Liver (tissue), 9 donors: ENCODE data around the gene MAP1LC3B. TPM values are rescaled to one million over a fixed set of nuclear protein-coding genes. Genes with fewer than 3 reads are reported as not detected.

Source experiments
- DNase-seq: peaks from one replicate; pipeline ENCODE4 v3.0.0-alpha.2; 2017; ENCODE audit warnings: low spot score
- H3K27ac ChIP-seq, 2 donors: one replicate each; pipeline ENCODE4 v1.7.0; 2013; ENCODE audit warnings: inconsistent platforms in 2 of 2, low read length in 2 of 2, control low read depth in 1 of 2, low read depth in 1 of 2, mild to moderate bottlenecking in 1 of 2
- H3K27me3 ChIP-seq, 4 donors: one replicate each; pipeline versions ENCODE4 v1.6.1 to v1.7.0; 2013; ENCODE audit warnings: low read length in 3 of 4, inconsistent platforms in 1 of 4, mild to moderate bottlenecking in 1 of 4, moderate library complexity in 1 of 4; ENCODE audit not compliant: control insufficient read depth in 4 of 4, insufficient read depth in 4 of 4
- H3K36me3 ChIP-seq, 4 donors: one replicate each; pipeline versions ENCODE4 v1.6.1 to v1.7.0; 2013; ENCODE audit warnings: low read length in 3 of 4, mild to moderate bottlenecking in 3 of 4, low read depth in 1 of 4, moderate library complexity in 1 of 4; ENCODE audit not compliant: control insufficient read depth in 4 of 4, insufficient read depth in 3 of 4
- H3K4me1 ChIP-seq, 4 donors: one replicate each; pipeline versions ENCODE4 v1.6.1 to v1.7.0; 2013; ENCODE audit warnings: low read length in 3 of 4, mild to moderate bottlenecking in 3 of 4, moderate library complexity in 1 of 4; ENCODE audit not compliant: control insufficient read depth in 4 of 4, insufficient read depth in 4 of 4
- H3K4me3 ChIP-seq, 3 donors: one replicate each; pipeline versions ENCODE4 v1.6.1 to v1.7.0; 2013; ENCODE audit warnings: low read length in 3 of 3, control low read depth in 1 of 3, low read depth in 1 of 3, mild to moderate bottlenecking in 1 of 3
- H3K9ac ChIP-seq, 2 donors: one replicate each; pipeline ENCODE4 v1.7.0; 2013; ENCODE audit warnings: low read length in 2 of 2, mild to moderate bottlenecking in 2 of 2, moderate library complexity in 2 of 2, control low read depth in 1 of 2, low read depth in 1 of 2
- H3K9me3 ChIP-seq, 4 donors: one replicate each; pipeline versions ENCODE4 v1.6.1 to v1.7.0; 2013; ENCODE audit warnings: low read length in 3 of 4; ENCODE audit not compliant: control insufficient read depth in 4 of 4
- ATF3 ChIP-seq: IDR thresholded peaks from 2 replicates; pipeline ENCODE4 v1.6.1; 2016; ENCODE audit warnings: antibody characterized with exemption
- EGR1 ChIP-seq, 2 donors: IDR thresholded peaks; 2 replicates each; pipeline ENCODE4 v1.6.1; 2016 to 2018; ENCODE audit warnings: antibody characterized with exemption in 2 of 2, low read depth in 2 of 2
- FOXA1 ChIP-seq: IDR thresholded peaks from 2 replicates; pipeline ENCODE4 v1.6.1; 2016; ENCODE audit warnings: antibody characterized with exemption
- FOXA2 ChIP-seq: IDR thresholded peaks from 2 replicates; pipeline ENCODE4 v1.6.1; 2016; ENCODE audit warnings: antibody characterized with exemption
- GABPA ChIP-seq, 2 donors: IDR thresholded peaks in 1 of 2; conservative IDR thresholded peaks in 1 of 2; 2 replicates each; pipeline ENCODE4 v1.6.1; 2016; ENCODE audit warnings: antibody characterized with exemption in 2 of 2, mild to moderate bottlenecking in 1 of 2, moderate library complexity in 1 of 2
- HNF4A ChIP-seq, 2 donors: conservative IDR thresholded peaks; 2 replicates each; pipeline ENCODE4 v1.6.1; 2016; ENCODE audit warnings: antibody characterized with exemption in 2 of 2, mild to moderate bottlenecking in 2 of 2
- HNF4G ChIP-seq: IDR thresholded peaks from 2 replicates; pipeline ENCODE4 v1.6.1; 2016; ENCODE audit warnings: antibody characterized with exemption
- JUND ChIP-seq, 2 donors: IDR thresholded peaks; 2 replicates each; pipeline ENCODE4 v1.6.1; 2016; ENCODE audit warnings: antibody characterized with exemption in 2 of 2
- MAX ChIP-seq: IDR thresholded peaks from 2 replicates; pipeline ENCODE4 v1.6.1; 2016; ENCODE audit warnings: antibody characterized with exemption
- NR2F2 ChIP-seq: IDR thresholded peaks from 2 replicates; pipeline ENCODE4 v1.6.1; 2016; ENCODE audit warnings: antibody characterized with exemption
- RAD21 ChIP-seq, 2 donors: IDR thresholded peaks; 2 replicates each; pipeline ENCODE4 v1.6.1; 2016; ENCODE audit warnings: antibody characterized with exemption in 2 of 2, mild to moderate bottlenecking in 2 of 2
- RXRA ChIP-seq, 2 donors: IDR thresholded peaks; 2 replicates each; pipeline ENCODE4 v1.6.1; 2017 to 2018; ENCODE audit warnings: antibody characterized with exemption in 2 of 2, mild to moderate bottlenecking in 1 of 2
- SP1 ChIP-seq: IDR thresholded peaks from 2 replicates; pipeline ENCODE4 v1.6.1; 2018; ENCODE audit warnings: antibody characterized with exemption, mild to moderate bottlenecking
- TAF1 ChIP-seq: conservative IDR thresholded peaks from 2 replicates; pipeline ENCODE4 v1.6.1; 2016; ENCODE audit warnings: antibody characterized with exemption, mild to moderate bottlenecking
- YY1 ChIP-seq: IDR thresholded peaks from 2 replicates; pipeline ENCODE4 v1.6.1; 2016; ENCODE audit warnings: antibody characterized with exemption, mild to moderate bottlenecking
- ZBTB33 ChIP-seq: IDR thresholded peaks from 2 replicates; pipeline ENCODE4 v1.6.1; 2016; ENCODE audit warnings: antibody characterized with exemption
- WGBS: extraction: QIAGEN DNeasy Blood & Tissue Kit; methylation state at CpG from one replicate; pipeline ENCODE4 v1.1.7; 2013; 5-methylcytosine and 5-hydroxymethylcytosine counted together
- polyA plus RNA-seq, 2 donors: library from polyadenylated mRNA; stranded (reverse) in 1 of 2; unstranded in 1 of 2; fragments of 200-250 nt in 1 of 2; fragments of >200 nt in 1 of 2; fragmentation: Nextera tagmentation in 1 of 2; extraction: Ambion mirVana in 1 of 2; gene quantifications; one replicate each; pipeline versions ENCODE4 v1.2.1 to v1.2.3, GENCODE V29; 2013 to 2015
- total RNA-seq, 2 donors: library from RNA; depleted of rRNA; stranded (reverse); fragments of >200 nt; gene quantifications; one replicate each; pipeline ENCODE4 v1.2.3, GENCODE V29; 2014
- TF ChIP-seq, protein P1 (sequence below): fragments of 150-350 bp; IDR thresholded peaks from 2 replicates; pipeline ENCODE4 v1.5.1; 2017; ENCODE audit warnings: improper control_type of control experiment, low read depth, low read length; ENCODE audit not compliant: missing input control
- donor health status: healthy.
- donor health status: healthy.
- donor health status: healthy.
- donor health status: healthy.
- donor health status: healthy.

MAP1LC3B gene
- total and polyA plus RNA-seq, 4 donors = 10.3 to 36.3 (median 15.7) TPM

DNA sequence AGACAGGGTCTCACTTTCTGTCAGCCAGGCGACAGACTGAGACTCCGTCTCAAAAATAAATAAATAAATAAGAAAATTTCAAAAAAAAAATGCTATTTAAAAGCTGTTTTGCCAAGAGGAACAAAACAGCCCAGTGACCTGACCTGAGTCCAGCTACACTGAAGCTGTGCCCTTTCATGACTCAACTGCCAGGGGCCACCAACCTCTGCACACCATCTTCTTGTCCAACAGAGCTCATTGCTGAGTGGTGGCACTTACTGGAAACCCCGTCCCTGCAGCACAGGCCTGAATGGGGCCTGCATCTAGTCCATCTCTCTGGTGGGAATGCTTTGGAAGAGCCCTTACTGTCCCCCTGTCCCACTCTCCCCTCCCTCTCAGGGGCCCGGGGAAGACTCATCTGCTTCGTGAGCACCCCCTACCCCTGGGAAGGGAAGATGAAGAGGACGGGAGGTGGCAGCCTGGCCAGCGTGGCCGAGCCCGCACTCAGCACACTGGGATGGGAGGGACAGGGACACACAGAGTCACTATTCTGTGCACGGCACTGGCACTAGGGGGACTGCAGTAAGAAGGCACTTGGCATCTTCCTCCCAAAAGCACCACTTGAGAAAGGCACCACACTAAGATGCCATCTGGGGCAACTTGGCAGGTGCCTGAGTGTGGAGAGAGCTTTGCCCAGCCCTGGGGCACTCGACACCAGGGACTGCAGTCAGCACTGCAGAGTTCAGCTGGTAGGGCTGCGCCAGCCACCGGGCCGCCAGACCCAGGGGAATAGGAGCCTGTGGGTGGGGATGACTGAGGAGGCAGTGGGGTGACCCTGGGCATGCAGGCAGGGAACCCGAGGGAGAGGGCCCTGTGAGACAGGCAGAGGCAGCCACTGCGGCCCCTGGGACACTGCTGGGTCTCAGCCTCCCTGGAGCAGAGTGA is 22.1 kb upstream of the MAP1LC3B start:
- TF ChIP-seq EGR1 (IDR thresholded peaks at IDR 0.05; ENCODE audit: low read depth in 2 of 2) (no peak), HNF4A (conservative IDR thresholded peaks at IDR 0.05) (no peak), NR2F2 (no peak), MAX (no peak)
- Histone ChIP-seq H3K9ac (no peak overlapping the region), H3K4me1 (peaks cover 0 to 17% (median 2%) of the 10 kb centered on the region in 4 donors), H3K9me3 (no peaks in the 10 kb centered on the region), H3K27me3 (no peaks in the 10 kb centered on the region), H3K36me3 (peaks cover 0 to 4% (median 1%) of the 10 kb centered on the region in 4 donors), H3K27ac (no peak overlapping the region), H3K4me3 (no peak overlapping the region)
- WGBS = 91% methylated on average over 16 of the region's 16 CpGs
- DNase-seq = no peak

GRCh38 chr16:87371261-87371866 is 20.8 kb upstream of the MAP1LC3B start:
- TF ChIP-seq FOXA1 (no peak), RXRA (IDR thresholded peaks at IDR 0.05) (peak in 1 of 2 donors; percentile 14)
- no peak overlapping the region for H3K9ac ChIP-seq
- no peak overlapping the region for H3K4me3 ChIP-seq
- DNase-seq = no peak
- H3K27ac ChIP-seq = no peak overlapping the region
- H3K9me3 ChIP-seq = no peaks in the 10 kb centered on the region
- H3K36me3 ChIP-seq = peaks cover 0 to 4% (median 0%) of the 10 kb centered on the region in 4 donors
- H3K4me1 ChIP-seq = peaks cover 2 to 25% (median 8%) of the 10 kb centered on the region in 4 donors
- no peaks in the 10 kb centered on the region for H3K27me3 ChIP-seq
- WGBS = 85% methylated on average over 20 of the region's 20 CpGs

DNA sequence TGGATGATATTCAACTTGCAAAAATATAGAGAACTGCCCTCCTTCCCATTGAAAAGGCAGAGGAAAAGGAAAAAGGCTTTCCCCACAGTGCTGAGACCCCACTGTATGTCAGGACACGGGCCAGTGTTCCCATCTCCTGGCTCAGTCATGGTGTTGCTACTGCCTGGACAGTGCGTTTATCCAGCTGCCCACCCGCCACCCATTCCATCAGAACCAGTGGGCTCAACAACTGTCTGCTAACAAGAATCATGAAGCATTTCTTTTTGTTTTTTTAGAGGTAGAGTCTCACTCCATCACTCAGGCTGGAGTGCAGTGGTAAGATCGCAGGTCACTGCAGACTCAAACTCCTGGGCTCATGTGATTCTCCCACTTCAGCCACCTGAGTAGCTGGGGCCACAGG is 19.8 kb upstream of the MAP1LC3B start:
- Histone ChIP-seq H3K27me3 (no peaks in the 10 kb centered on the region), H3K9ac (no peak overlapping the region), H3K27ac (no peak overlapping the region), H3K36me3 (no peaks in the 10 kb centered on the region), H3K4me1 (peaks cover 2 to 25% (median 10%) of the 10 kb centered on the region in 4 donors), H3K4me3 (no peak overlapping the region), H3K9me3 (no peaks in the 10 kb centered on the region)
- DNase-seq = no peak
- 96% methylated on average over 4 of the region's 4 CpGs for WGBS
- TF ChIP-seq EGR1 (IDR thresholded peaks at IDR 0.05; ENCODE audit: low read depth in 2 of 2) (no peak), FOXA2 (no peak), SP1 (no peak), RAD21 (IDR thresholded peaks at IDR 0.05) (no peak), JUND (IDR thresholded peaks at IDR 0.05) (no peak), TAF1 (no peak), FOXA1 (no peak), ZBTB33 (no peak), ATF3 (no peak), RXRA (IDR thresholded peaks at IDR 0.05) (no peak), HNF4G (no peak), GABPA (IDR thresholded peaks at IDR 0.05 in 1 of 2, conservative IDR thresholded peaks at IDR 0.05 in 1 of 2) (no peak), YY1 (no peak)
- TF ChIP-seq, protein P1, sequence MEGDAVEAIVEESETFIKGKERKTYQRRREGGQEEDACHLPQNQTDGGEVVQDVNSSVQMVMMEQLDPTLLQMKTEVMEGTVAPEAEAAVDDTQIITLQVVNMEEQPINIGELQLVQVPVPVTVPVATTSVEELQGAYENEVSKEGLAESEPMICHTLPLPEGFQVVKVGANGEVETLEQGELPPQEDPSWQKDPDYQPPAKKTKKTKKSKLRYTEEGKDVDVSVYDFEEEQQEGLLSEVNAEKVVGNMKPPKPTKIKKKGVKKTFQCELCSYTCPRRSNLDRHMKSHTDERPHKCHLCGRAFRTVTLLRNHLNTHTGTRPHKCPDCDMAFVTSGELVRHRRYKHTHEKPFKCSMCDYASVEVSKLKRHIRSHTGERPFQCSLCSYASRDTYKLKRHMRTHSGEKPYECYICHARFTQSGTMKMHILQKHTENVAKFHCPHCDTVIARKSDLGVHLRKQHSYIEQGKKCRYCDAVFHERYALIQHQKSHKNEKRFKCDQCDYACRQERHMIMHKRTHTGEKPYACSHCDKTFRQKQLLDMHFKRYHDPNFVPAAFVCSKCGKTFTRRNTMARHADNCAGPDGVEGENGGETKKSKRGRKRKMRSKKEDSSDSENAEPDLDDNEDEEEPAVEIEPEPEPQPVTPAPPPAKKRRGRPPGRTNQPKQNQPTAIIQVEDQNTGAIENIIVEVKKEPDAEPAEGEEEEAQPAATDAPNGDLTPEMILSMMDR = no peak
